Lower leg skin (tissue), 3 donors: ENCODE data around the gene RAX2.

Experiments
- CTCF ChIP-seq, 3 donors: fragments of 450-650 bp; IDR thresholded peaks; one replicate each; pipeline ENCODE4 v1.5.1; 2016; ENCODE audit warnings: antibody characterized with exemption in 3 of 3, mild to moderate bottlenecking in 3 of 3, moderate library complexity in 2 of 3
- POLR2A ChIP-seq, 2 donors: fragments of 450-650 bp; IDR thresholded peaks; one replicate each; pipeline ENCODE4 v1.6.1; 2016 to 2017; ENCODE audit warnings: antibody characterized with exemption in 2 of 2, mild to moderate bottlenecking in 1 of 2, moderate library complexity in 1 of 2

GRCh38 chr19:3796358-3796757 lies 24.3 kb upstream of the RAX2 start:
- no peak for TF ChIP-seq CTCF (IDR thresholded peaks at IDR 0.05)
- TF ChIP-seq POLR2A (IDR thresholded peaks at IDR 0.05), result no peak
